A673 (cell line): ENCODE data around the gene EPN1.

ENCODE experiments used
- EZH2 ChIP-seq: fragments of 200-600 bp; sonication (generic); IDR thresholded peaks from 2 replicates; pipeline ENCODE4 v1.6.1; 2017; ENCODE audit warnings: borderline replicate concordance, low read depth, mild to moderate bottlenecking, mixed read lengths, antibody characterized with exemption, low read length; ENCODE audit not compliant: poor library complexity, severe bottlenecking
- TF ChIP-seq, protein P1 (sequence below): fragments of 300-800, 200-600 bp; sonication (generic); conservative IDR thresholded peaks from 2 replicates; pipeline ENCODE4 v1.5.1; 2017; ENCODE audit warnings: low read depth, mild to moderate bottlenecking, antibody characterized with exemption, low read length, moderate library complexity, mixed read lengths

DNA sequence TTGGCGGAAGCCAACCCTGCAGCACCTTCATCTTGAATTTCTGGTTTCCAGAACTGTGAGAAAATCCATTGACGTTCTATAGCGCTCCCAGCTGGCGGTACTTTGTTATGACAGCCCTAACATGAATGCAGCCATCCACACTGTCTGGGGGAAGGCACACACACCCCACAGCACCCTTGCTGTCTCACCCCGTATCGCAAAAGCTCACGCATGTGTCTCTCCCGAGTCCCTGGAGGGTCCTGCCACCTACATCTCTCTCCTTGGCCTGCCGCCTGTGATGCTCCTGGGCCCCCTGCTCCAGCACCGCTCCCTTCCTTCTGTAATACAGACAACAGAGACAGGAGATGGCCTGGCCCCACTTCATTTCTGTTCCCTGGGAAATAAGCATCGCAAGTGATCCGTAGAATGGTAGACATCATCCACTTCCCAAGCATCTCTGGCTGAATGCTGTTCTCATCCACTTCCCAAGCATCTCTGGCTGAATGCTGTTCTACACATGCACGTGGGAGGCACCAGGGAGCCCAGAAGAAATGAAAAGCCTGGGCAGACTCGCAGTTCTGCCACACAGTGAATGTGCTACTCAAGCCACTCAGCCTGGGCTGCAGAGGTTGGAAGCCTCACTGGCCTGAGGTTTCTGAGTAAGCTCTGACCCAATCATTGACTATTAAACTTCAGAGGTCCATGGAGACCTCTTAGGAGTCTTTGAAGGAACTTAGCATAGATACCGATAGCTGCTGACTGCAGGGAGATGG lies 29.6 kb downstream of the EPN1 start:
- TF ChIP-seq, protein P1, sequence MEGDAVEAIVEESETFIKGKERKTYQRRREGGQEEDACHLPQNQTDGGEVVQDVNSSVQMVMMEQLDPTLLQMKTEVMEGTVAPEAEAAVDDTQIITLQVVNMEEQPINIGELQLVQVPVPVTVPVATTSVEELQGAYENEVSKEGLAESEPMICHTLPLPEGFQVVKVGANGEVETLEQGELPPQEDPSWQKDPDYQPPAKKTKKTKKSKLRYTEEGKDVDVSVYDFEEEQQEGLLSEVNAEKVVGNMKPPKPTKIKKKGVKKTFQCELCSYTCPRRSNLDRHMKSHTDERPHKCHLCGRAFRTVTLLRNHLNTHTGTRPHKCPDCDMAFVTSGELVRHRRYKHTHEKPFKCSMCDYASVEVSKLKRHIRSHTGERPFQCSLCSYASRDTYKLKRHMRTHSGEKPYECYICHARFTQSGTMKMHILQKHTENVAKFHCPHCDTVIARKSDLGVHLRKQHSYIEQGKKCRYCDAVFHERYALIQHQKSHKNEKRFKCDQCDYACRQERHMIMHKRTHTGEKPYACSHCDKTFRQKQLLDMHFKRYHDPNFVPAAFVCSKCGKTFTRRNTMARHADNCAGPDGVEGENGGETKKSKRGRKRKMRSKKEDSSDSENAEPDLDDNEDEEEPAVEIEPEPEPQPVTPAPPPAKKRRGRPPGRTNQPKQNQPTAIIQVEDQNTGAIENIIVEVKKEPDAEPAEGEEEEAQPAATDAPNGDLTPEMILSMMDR, result no peak; the same call in 1 of the 2 replicates
- no peak for TF ChIP-seq EZH2
